ELF-1 (cell line): ENCODE results near the gene MYMK.

ENCODE experiments used
- DNase-seq: peaks from one replicate; pipeline ENCODE4 v3.0.0-alpha.2; 2016; ENCODE audit warnings: low read depth, low spot score

Gene MYMK

DNA sequence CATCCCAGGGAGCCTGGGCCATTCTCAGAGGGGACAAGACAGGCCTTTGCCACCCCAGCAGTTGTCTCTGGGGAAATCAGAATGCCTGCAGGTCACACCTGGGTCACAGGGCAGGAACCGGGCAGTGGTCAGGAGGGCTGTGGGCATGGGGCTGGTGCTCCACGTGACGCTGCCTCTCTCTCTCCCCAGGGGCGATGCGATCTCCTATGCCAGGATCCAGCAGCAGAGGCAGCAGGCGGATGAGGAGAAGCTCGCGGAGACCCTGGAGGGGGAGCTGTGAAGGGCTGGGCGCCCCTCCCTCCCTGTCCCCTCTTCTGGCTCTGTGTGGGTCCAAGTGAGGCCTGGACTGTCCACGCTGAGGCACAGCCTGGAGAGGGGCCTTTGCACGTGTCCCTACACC, 56.4 kb downstream of the MYMK start:
- DNase-seq, result no peak

DNA sequence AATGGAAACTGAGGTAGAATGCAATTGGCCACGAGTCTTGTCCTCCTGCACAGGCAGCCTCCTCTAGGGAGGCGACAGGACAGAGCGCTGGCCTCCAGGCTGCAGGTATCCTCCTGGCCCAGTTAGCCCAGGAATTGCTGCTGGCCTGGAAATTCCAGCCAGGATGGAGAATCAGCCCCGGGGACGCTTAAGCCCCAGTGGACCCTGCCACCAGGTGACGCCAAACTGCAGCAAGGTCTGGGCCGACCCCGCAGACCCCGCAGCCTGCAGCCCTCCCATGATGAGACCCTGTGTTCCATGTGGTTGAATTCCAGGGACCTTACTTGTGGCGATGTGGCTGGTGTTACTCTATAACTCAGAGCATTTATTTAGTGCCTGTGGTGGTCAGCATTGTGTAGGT, 57.7 kb downstream of the MYMK start:
- peak; percentile 71 for DNase-seq

DNA sequence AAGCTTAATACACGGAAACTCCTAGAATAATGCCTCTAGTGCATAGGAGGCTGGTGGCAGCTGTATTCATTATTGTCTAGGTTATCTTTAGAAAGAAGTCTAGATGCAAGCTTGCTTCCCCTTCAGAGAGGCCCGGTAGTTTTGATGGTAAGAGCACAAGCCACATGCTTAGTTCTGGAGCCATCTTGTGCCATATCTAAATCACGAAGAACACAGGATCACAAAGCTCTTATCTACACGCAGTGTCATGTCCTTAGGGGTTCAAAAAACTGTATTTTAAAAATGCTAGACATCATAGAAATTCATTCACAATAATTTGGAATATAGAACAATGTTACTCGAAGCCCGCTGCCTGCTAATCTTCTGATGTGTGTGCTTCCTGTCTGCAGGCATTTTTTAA, 58.8 kb downstream of the MYMK start:
- DNase-seq, result no peak

DNA sequence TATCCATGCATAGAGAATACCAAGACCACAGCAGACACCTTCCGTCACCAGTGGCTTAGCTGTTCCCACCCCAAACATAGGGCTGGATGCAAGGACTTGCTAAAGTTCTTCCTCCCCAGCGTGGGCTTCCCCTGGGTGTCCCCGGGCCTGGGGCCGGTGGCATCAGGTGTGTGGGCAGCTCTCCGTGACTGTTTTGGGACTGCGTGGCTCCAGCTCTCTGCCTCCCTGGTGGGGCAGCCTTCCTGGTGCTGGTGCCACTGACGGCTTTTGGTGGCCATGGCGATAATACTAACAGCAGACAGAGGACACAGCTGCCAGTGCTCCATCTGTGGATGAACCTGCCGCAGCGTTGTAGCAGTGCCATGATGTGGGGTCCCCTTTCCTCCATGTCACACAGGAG, 60.1 kb downstream of the MYMK start:
- no peak for DNase-seq
